C4-2B (cell line): Measurements from ENCODE around the gene CRLF2.
"Not testable (repeated sequence)": the region's sequence is repeated elsewhere in the genome, so short reads cannot be mapped to it uniquely, and the experiment has no call there.

Experiments
- ZFX ChIP-seq: fragments of 450-650 bp; IDR thresholded peaks from 2 replicates; pipeline ENCODE4 v1.6.1; 2017
- TF ChIP-seq, protein P1 (sequence below): fragments of 450-650 bp; conservative IDR thresholded peaks from 2 replicates; pipeline ENCODE4 v1.5.1; 2017; ENCODE audit warnings: mild to moderate bottlenecking

- TF ChIP-seq, protein P1, sequence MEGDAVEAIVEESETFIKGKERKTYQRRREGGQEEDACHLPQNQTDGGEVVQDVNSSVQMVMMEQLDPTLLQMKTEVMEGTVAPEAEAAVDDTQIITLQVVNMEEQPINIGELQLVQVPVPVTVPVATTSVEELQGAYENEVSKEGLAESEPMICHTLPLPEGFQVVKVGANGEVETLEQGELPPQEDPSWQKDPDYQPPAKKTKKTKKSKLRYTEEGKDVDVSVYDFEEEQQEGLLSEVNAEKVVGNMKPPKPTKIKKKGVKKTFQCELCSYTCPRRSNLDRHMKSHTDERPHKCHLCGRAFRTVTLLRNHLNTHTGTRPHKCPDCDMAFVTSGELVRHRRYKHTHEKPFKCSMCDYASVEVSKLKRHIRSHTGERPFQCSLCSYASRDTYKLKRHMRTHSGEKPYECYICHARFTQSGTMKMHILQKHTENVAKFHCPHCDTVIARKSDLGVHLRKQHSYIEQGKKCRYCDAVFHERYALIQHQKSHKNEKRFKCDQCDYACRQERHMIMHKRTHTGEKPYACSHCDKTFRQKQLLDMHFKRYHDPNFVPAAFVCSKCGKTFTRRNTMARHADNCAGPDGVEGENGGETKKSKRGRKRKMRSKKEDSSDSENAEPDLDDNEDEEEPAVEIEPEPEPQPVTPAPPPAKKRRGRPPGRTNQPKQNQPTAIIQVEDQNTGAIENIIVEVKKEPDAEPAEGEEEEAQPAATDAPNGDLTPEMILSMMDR, result not testable (repeated sequence)
- not testable (repeated sequence) for TF ChIP-seq ZFX
These were observed 55.6 kb downstream of the CRLF2 start for GRCh38 chrX:1156681-1157455.
